ENCODE measurements around the gene NPC1L1.

- TF ChIP-seq CTCF (optimal IDR thresholded peaks at IDR 0.05 in 1 of 3, IDR thresholded peaks at IDR 0.05 in 1 of 3, conservative IDR thresholded peaks at IDR 0.05 in 1 of 3; ENCODE audit: extremely low read depth in 1 of 3, insufficient read depth in 2 of 3, low read length in 3 of 3) = no peak
- TF ChIP-seq EZH2 (IDR thresholded peaks at IDR 0.05; ENCODE audit: low read length) = no peak
Measured at GRCh38 chr7:44497155-44498027, 43.7 kb downstream of the NPC1L1 start.

All from keratinocyte (primary cell).